Karpas-422 (cell line): ENCODE results near the gene SMG1. TPM values are rescaled to one million over a fixed set of nuclear protein-coding genes. Genes with fewer than 3 reads are reported as not detected.

Source experiments
- DNase-seq: peaks from one replicate; pipeline ENCODE4 v3.0.0-alpha.2; 2015
- H2AFZ ChIP-seq: fragments of 200-600 bp; sonication (generic); 2 replicates; pipeline ENCODE4 v1.6.1; 2014; ENCODE audit warnings: antibody characterized with exemption, low read length, mixed read lengths
- H3K27ac ChIP-seq: fragments of 200-600 bp; sonication (generic); 2 replicates; pipeline ENCODE4 v1.5.1; 2014; ENCODE audit warnings: mild to moderate bottlenecking, low read length, moderate library complexity
- H3K27me3 ChIP-seq: fragments of 200-600 bp; sonication (generic); 2 replicates; pipeline ENCODE4 v1.6.1; 2014; ENCODE audit warnings: low read length, mixed read lengths
- H3K36me3 ChIP-seq: fragments of 200-600 bp; sonication (generic); 2 replicates; pipeline ENCODE4 v1.6.1; 2014; ENCODE audit warnings: low read length, mixed read lengths; ENCODE audit not compliant: insufficient read depth
- H3K4me1 ChIP-seq: fragments of 200-600 bp; sonication (generic); 2 replicates; pipeline ENCODE4 v1.6.1; 2014; ENCODE audit warnings: mild to moderate bottlenecking, low read length, mixed read lengths
- H3K4me2 ChIP-seq: fragments of 200-600 bp; sonication (generic); 2 replicates; pipeline ENCODE4 v1.6.1; 2014; ENCODE audit warnings: low read length, low read depth, mild to moderate bottlenecking; ENCODE audit not compliant: poor library complexity, severe bottlenecking
- H3K4me3 ChIP-seq: fragments of 200-600 bp; sonication (generic); 2 replicates; pipeline ENCODE4 v1.5.1; 2014; ENCODE audit warnings: mild to moderate bottlenecking, antibody characterized with exemption, low read length, mixed read lengths
- H3K79me2 ChIP-seq: fragments of 200-600 bp; sonication (generic); 2 replicates; pipeline ENCODE4 v1.6.1; 2014; ENCODE audit warnings: mild to moderate bottlenecking, low read length, mixed read lengths
- H3K9ac ChIP-seq: fragments of 200-600 bp; sonication (generic); 2 replicates; pipeline ENCODE4 v1.6.0; 2014; ENCODE audit warnings: low read length
- H3K9me2 ChIP-seq: fragments of 200-600 bp; sonication (generic), shearing (Covaris generic); replicated peaks from 2 replicates; pipeline ENCODE4 v1.6.0; 2014; ENCODE audit warnings: mild to moderate bottlenecking, low read length, moderate library complexity; ENCODE audit not compliant: insufficient read depth
- H3K9me3 ChIP-seq: fragments of 300-700, 200-600 bp; sonication (generic); 2 replicates; pipeline ENCODE4 v1.6.1; 2014; ENCODE audit warnings: low read length, mixed read lengths
- H4K20me1 ChIP-seq: fragments of 200-600 bp; sonication (generic); 2 replicates; pipeline ENCODE4 v1.6.1; 2014; ENCODE audit warnings: mild to moderate bottlenecking, antibody characterized with exemption, low read length, low read depth; ENCODE audit not compliant: insufficient read depth
- total RNA-seq: library from RNA; depleted of rRNA; stranded (reverse); fragments of >200 nt; shearing (Covaris generic); gene quantifications from 2 replicates; pipeline ENCODE4 v1.2.3, GENCODE V29; 2014; ENCODE audit warnings: low replicate concordance

Gene SMG1
- total RNA-seq, 1 experiment from 2014 or later: 91.0 TPM

DNA sequence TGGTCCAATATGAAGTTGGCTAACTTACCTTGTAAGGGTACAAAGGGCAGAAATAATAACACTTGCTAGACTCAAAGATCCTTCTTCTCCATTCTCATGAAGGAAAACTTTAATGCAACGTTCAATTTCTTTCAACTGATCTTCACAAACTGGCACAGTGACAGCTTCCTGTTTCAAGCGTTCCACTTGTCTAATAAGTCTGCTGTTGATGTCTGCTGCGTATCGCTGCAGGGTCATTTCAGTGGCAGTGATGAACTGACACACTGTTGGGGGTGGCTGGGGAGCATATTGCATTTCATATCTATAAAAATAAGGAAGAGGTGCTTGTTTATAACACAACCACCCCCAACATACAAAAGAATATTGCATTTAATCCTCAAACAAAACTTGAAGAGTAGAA, 91.3 kb downstream of the SMG1 start:
- no peaks in the 10 kb centered on the region for H4K20me1 ChIP-seq
- no peak overlapping the region for H3K4me3 ChIP-seq
- no peaks in the 10 kb centered on the region for H3K4me1 ChIP-seq
- DNase-seq: no peak
- H3K9me3 ChIP-seq: no peaks in the 10 kb centered on the region
- H3K9ac ChIP-seq: no peak overlapping the region
- H3K79me2 ChIP-seq: no peaks in the 10 kb centered on the region; the same call in 1 of the 2 replicates
- no peak overlapping the region for H2AFZ ChIP-seq
- H3K4me2 ChIP-seq: no peak overlapping the region
- no peaks in the 10 kb centered on the region for H3K9me2 ChIP-seq
- H3K36me3 ChIP-seq: peaks cover 73% of the 10 kb centered on the region
- no peak overlapping the region for H3K27ac ChIP-seq
- H3K27me3 ChIP-seq: no peaks in the 10 kb centered on the region

DNA sequence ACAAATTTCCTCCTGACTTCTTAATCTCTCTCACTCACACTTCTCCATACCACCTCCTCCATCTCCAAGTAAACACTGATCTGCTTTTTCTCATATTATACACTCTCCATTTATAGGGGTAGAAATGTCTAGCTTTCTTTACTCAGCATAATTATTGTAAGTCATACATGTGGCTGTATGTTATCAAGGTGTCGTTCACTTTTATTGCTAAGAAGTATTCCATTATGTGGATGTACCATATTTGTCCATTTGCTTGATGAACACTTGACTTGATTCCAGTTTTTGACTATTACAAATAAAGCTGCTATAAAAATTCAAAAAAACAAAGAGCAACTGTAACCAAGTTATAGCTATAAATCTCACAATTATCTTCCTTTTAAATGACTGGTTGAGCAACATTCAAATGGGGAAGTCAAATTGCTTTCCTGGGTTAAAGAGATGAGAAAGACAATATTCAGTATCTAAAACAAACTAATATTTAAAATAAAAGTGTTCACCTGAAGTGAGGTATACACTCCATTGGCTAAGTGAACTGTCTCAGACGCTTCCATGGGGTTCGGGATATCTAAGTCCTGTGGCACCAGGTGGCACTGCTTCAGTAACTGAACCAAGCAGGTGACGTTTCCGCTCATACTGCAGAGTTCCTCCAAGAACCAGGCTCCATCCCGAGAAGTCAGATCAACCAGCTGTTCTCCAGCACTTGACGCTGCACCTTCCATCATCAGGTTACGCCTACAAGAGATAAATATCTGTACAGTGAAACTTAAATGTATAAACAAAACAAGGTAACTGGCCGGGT, 92.3 kb downstream of the SMG1 start:
- H3K79me2 ChIP-seq: no peaks in the 10 kb centered on the region; the same call in 1 of the 2 replicates
- H3K9me2 ChIP-seq: no peaks in the 10 kb centered on the region
- no peaks in the 10 kb centered on the region for H3K27me3 ChIP-seq
- no peak overlapping the region for H3K9ac ChIP-seq
- no peak overlapping the region for H3K4me2 ChIP-seq
- H3K4me1 ChIP-seq: no peaks in the 10 kb centered on the region
- no peak overlapping the region for H2AFZ ChIP-seq
- no peak overlapping the region for H3K4me3 ChIP-seq
- H3K9me3 ChIP-seq: no peaks in the 10 kb centered on the region; the same call in 1 of the 2 replicates
- no peaks in the 10 kb centered on the region for H4K20me1 ChIP-seq
- H3K27ac ChIP-seq: no peak overlapping the region
- peaks cover 75% of the 10 kb centered on the region for H3K36me3 ChIP-seq
- no peak for DNase-seq

DNA sequence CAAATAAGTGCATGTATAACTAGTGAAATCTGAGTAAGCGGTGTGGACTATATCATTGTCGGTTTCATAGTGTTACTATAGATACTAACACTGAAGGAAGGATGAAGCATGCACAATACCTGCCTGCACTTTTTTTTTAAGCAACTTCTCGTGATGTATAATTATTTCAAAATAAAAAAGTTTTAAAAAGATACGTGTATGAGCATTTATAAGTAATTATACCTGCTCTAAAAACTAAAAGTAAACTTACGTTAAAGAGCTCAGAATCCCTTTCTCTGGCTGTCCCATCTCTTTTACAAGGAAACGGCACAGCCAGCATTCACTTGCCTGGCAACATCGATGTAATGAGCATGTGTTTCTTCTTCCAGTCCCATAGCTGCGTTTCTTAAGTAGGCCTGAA, 93.6 kb downstream of the SMG1 start:
- no peak overlapping the region for H3K4me2 ChIP-seq
- H2AFZ ChIP-seq: no peak overlapping the region
- H3K4me1 ChIP-seq: no peaks in the 10 kb centered on the region
- H3K27me3 ChIP-seq: no peaks in the 10 kb centered on the region
- no peak overlapping the region for H3K9ac ChIP-seq
- H3K79me2 ChIP-seq: no peaks in the 10 kb centered on the region; the same call in 1 of the 2 replicates
- H3K9me3 ChIP-seq: no peaks in the 10 kb centered on the region; the same call in 1 of the 2 replicates
- H4K20me1 ChIP-seq: no peaks in the 10 kb centered on the region
- H3K9me2 ChIP-seq: no peaks in the 10 kb centered on the region
- peaks cover 74% of the 10 kb centered on the region for H3K36me3 ChIP-seq
- no peak overlapping the region for H3K27ac ChIP-seq
- DNase-seq: no peak
- no peak overlapping the region for H3K4me3 ChIP-seq

DNA sequence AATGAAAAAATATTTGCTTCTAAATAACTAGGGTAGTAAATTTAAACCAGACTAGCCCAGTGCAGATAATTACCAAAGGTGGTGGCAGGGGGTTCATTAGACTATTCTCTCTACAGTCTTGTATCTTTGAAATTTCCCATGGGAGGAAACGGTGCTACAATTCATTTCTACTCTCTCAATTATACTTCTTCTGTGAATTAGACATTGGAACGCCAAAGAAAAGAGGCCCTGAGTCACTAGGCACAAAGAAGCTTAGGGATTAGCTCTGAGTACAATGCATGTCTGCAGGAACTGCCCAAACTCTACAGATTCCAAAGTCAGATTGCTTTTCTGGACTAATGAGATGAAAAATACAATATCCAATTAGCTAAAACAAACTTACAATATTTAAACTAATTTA, 94.2 kb downstream of the SMG1 start:
- Histone ChIP-seq H3K79me2 (no peaks in the 10 kb centered on the region; the same call in 1 of the 2 replicates), H3K36me3 (peaks cover 68% of the 10 kb centered on the region), H3K27ac (no peak overlapping the region), H3K9me3 (no peaks in the 10 kb centered on the region; the same call in 1 of the 2 replicates), H3K9me2 (no peaks in the 10 kb centered on the region), H4K20me1 (no peaks in the 10 kb centered on the region), H3K4me2 (no peak overlapping the region), H3K4me3 (no peak overlapping the region), H3K4me1 (no peaks in the 10 kb centered on the region), H2AFZ (no peak overlapping the region), H3K9ac (no peak overlapping the region), H3K27me3 (no peaks in the 10 kb centered on the region)
- DNase-seq: no peak

DNA sequence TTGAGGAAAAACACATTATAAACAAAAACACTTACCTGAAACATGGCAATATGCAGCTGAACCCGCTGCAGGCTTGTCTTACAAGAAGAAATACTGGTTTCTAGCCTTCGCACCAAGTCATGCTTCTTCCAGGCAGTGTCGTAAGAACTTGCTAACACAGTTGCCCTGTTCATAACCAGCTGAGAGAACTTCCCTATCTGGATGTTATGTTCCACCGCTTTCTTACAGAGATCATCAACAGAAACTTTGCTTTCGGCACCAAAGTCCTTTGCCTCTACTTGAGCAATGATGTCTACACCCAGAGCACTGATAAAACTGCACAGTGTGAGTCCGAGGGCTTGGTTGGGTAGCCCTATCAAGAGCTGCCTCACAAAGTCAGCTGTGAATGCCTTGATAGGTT, 97.0 kb downstream of the SMG1 start:
- no peak overlapping the region for H3K9ac ChIP-seq
- H3K9me2 ChIP-seq: no peaks in the 10 kb centered on the region
- no peaks in the 10 kb centered on the region for H3K27me3 ChIP-seq
- H3K9me3 ChIP-seq: no peaks in the 10 kb centered on the region; the same call in 1 of the 2 replicates
- DNase-seq: no peak
- no peak overlapping the region for H2AFZ ChIP-seq
- H4K20me1 ChIP-seq: no peaks in the 10 kb centered on the region
- no peaks in the 10 kb centered on the region for H3K4me1 ChIP-seq
- no peak overlapping the region for H3K4me3 ChIP-seq
- no peak overlapping the region for H3K4me2 ChIP-seq
- H3K36me3 ChIP-seq: peaks cover 54% of the 10 kb centered on the region
- no peak overlapping the region for H3K27ac ChIP-seq
- H3K79me2 ChIP-seq: no peaks in the 10 kb centered on the region; the same call in 1 of the 2 replicates

DNA sequence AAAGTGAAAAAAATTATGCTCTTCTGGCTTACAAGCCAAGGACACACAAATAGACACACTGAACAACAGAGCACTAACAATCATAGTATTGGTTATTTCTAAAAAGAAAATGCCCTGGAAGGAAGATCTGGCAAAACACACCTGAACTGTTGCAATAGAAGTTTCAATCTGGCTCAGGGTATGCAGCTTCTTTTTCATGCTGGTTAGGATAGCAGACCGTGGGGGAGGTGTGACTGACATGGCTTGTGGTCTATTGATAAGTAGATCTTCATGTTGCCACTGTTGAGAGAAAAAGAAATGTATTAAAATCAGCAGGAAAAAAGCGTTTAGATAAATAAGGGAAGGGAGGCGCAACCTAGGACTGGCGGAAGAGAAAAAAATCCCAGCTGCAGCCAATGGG, 98.3 kb downstream of the SMG1 start:
- Histone ChIP-seq H3K9me3 (no peaks in the 10 kb centered on the region; the same call in 1 of the 2 replicates), H3K36me3 (peaks cover 44% of the 10 kb centered on the region)

DNA sequence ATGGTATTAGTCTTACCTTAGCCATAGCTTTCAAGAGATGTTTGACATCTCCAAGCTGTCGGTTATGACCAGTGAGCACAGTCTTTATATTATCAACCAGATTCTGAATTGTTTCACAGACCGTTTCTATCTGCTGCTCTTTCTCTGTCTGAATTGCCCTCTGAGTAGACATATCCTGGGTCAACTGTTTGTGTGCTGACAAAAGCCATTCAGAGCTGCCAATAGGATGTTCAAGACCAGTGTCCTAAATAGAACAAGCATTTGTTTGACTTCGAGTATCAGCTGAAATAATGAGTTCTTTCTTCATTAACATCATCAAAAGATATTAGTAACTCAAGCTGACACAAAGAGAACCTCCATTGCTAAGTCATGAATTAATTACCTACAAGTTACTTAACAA, 109.9 kb downstream of the SMG1 start:
- Histone ChIP-seq H3K27ac (no peak overlapping the region), H2AFZ (no peak overlapping the region), H3K4me1 (no peaks in the 10 kb centered on the region), H3K9me2 (no peaks in the 10 kb centered on the region), H3K36me3 (peaks cover 56% of the 10 kb centered on the region), H3K4me3 (no peak overlapping the region), H3K9ac (no peak overlapping the region), H3K79me2 (no peaks in the 10 kb centered on the region), H3K9me3 (no peaks in the 10 kb centered on the region), H3K27me3 (no peaks in the 10 kb centered on the region), H4K20me1 (no peaks in the 10 kb centered on the region), H3K4me2 (no peak overlapping the region)
- DNase-seq: no peak

More for the DNA sequence above, 98.3 kb downstream of the SMG1 start:
- Histone ChIP-seq H3K79me2 (no peaks in the 10 kb centered on the region; the same call in 1 of the 2 replicates), H2AFZ (no peak overlapping the region), H3K9ac (no peak overlapping the region), H3K27ac (no peak overlapping the region), H3K27me3 (no peaks in the 10 kb centered on the region), H4K20me1 (no peaks in the 10 kb centered on the region), H3K9me2 (no peaks in the 10 kb centered on the region), H3K4me1 (no peaks in the 10 kb centered on the region), H3K4me3 (no peak overlapping the region), H3K4me2 (no peak overlapping the region)
- no peak for DNase-seq

DNA sequence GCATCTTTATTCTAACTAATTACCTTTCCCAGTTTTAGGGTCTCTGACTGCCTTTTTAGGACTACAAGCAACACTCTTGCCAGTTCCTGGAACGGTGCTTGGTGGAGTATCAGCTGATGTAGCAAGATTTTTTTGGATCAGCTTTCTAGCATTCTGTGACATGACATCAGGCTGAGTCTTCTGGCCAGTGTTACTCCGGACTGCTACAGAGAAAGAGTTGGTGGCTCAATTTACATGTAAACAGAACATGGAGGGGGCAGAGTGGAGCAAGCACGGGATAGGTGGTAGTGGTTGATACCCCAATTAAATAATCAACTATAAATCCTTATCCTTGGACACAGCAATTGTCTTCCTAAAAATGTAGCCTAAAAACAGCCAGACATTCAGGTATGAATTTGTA, 114.3 kb downstream of the SMG1 start:
- Histone ChIP-seq H3K27me3 (no peaks in the 10 kb centered on the region), H3K79me2 (no peaks in the 10 kb centered on the region), H3K9me3 (no peaks in the 10 kb centered on the region), H3K4me1 (no peaks in the 10 kb centered on the region), H3K9me2 (no peaks in the 10 kb centered on the region), H2AFZ (no peak overlapping the region), H3K9ac (no peak overlapping the region), H3K4me3 (no peak overlapping the region), H3K27ac (no peak overlapping the region), H4K20me1 (no peaks in the 10 kb centered on the region), H3K36me3 (peaks cover 63% of the 10 kb centered on the region), H3K4me2 (no peak overlapping the region)
- DNase-seq: no peak
